Measurements from ENCODE around the gene ZNF12. TPM values are rescaled to one million over a fixed set of nuclear protein-coding genes. Genes with fewer than 3 reads are reported as not detected.
"Not testable (repeated sequence)": the region's sequence is repeated elsewhere in the genome, so short reads cannot be mapped to it uniquely, and the experiment has no call there.

The ZNF12 gene
- total RNA-seq, 1 donor from 2014 or later = 25.0 TPM

DNA sequence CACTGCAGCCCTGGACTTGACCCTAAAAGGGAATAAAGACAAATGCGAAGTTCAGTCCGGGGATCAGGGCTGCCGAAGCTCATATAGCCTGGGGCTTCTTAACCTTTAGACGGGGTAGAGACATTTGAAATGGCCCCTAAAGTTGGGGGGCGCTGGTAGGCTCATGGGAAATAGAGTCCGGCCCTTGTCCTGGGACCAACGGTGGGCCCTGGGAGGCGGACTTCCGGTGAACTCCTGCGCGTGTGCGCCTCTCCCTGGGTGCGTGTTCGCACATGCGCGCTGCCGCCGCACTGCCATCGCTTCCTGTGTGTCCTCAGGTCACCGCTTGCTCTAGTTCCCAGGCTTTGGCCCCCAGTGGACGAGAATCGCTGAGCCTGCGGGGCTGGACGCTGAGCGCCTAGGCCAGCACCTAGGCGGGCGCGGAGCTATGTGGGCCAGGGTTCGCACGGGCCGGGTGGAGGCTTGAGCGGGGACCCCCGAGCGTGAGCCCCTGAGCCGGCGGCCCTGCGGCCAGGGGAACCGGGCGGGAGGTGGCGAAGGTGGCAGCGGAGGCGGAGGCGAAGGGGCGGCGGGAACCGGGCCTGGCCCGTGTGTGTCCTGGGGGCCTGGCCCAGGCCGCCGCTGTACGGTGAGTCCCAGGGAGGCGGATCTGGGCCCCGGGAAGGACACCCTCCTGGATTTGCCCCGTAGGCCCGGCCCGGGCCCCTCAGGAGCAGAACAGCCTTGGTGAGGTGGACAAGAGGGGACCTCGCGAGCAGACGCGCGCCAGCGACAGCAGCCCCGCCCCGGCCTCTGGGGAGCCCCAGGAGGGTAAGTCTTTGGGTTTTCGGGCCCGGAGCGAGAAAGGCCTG, 23.0 kb upstream of the ZNF12 start:
- intact Hi-C loops (cut with DNase I) = no loop called here
- Histone ChIP-seq H3K27me3 (no peaks in the 10 kb centered on the region), H3K9me3 (no peaks in the 10 kb centered on the region), H3K4me1 (peaks cover 6% of the 10 kb centered on the region), H3K4me3 (peak overlapping the region; percentile 95), H3K36me3 (peaks cover 28% of the 10 kb centered on the region), H3K27ac (peak overlapping the region; percentile 85)
- TF ChIP-seq, protein P1, sequence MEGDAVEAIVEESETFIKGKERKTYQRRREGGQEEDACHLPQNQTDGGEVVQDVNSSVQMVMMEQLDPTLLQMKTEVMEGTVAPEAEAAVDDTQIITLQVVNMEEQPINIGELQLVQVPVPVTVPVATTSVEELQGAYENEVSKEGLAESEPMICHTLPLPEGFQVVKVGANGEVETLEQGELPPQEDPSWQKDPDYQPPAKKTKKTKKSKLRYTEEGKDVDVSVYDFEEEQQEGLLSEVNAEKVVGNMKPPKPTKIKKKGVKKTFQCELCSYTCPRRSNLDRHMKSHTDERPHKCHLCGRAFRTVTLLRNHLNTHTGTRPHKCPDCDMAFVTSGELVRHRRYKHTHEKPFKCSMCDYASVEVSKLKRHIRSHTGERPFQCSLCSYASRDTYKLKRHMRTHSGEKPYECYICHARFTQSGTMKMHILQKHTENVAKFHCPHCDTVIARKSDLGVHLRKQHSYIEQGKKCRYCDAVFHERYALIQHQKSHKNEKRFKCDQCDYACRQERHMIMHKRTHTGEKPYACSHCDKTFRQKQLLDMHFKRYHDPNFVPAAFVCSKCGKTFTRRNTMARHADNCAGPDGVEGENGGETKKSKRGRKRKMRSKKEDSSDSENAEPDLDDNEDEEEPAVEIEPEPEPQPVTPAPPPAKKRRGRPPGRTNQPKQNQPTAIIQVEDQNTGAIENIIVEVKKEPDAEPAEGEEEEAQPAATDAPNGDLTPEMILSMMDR (IDR thresholded peaks at IDR 0.05) = peak; percentile 21
- DNase-seq (peak; percentile 97), ATAC-seq (peak; percentile 100)

DNA sequence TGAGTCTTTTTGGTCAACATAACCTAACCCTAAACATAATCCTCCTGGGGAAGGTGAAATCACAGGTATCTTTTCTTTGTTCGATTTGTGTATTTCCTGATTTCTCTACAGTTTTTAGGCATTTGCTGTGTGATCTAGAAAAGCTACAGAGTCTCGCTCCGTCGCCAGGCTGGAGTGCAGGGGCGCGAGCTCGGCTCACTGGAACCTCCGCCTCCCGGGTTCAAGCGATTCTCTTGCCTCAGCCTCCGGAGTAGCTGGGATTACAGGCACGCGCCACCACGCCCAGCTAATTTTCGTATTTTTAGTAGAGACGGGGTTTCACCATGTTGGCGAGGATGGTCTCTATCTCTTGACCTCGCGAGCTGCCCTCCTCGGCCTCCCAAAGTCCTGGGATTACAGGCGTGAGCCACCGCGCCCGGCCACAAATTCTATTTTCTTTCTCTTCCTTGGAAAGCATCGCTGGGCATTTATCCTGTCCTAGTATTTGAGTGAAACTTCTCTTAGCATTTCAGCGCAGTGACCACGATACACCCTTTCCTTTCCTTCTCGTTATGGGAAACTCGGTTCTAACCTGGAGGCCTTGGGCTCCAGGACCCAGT, 22.2 kb upstream of the ZNF12 start:
- H3K9me3 ChIP-seq; intact Hi-C loops (cut with DNase I); DNase-seq; H3K4me1 ChIP-seq; ATAC-seq; H3K27me3 ChIP-seq: not testable (repeated sequence)
- H3K27ac ChIP-seq = peak overlapping the region; percentile 85
- H3K36me3 ChIP-seq = peaks cover 21% of the 10 kb centered on the region
- peak overlapping the region; percentile 95 for H3K4me3 ChIP-seq

DNA sequence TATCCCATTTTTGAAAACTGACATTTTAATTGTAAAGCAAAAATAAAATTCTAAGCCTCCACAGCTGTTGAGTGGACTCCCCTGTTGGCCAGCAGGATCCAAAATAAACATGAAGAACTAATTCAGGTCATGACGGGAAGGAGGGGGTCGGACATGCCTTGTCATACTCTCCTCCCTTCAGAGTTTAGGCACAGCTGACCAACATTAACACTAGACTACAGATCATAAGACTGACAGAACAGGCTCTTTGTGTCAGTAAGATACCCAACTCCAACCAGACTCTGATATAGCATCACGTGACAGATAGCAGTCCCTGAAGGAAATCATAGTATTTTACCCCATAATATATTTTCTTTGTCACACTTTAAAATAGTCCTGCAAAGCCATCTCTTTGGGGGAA, 20.9 kb upstream of the ZNF12 start:
- no peak overlapping the region for H3K27ac ChIP-seq
- H3K9me3 ChIP-seq = no peaks in the 10 kb centered on the region
- peaks cover 7% of the 10 kb centered on the region for H3K36me3 ChIP-seq
- intact Hi-C loops (cut with DNase I) = no loop called here
- DNase-seq = no peak
- peaks cover 6% of the 10 kb centered on the region for H3K4me1 ChIP-seq
- ATAC-seq = no peak
- H3K27me3 ChIP-seq = no peaks in the 10 kb centered on the region
- TF ChIP-seq, protein P1 (IDR thresholded peaks at IDR 0.05) = no peak
- H3K4me3 ChIP-seq = no peak overlapping the region

DNA sequence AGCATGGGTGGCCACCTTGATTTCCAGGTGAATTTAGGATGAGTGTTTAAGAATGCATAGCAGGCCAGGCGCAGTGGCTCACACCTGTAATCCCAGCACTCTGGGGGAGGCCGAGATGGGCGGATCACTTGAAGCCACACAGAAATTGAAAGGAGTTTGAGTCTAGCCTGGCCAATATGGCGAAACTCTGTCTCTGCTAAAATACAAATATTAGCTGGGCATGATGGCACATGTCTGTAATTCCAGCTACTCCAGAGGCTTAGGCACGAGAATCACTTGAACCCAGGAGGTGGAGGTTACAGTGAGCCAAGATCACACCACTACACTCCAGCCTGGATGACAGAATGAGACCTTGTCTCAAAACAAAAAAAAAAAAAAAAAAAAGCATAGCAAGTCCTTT, 19.6 kb upstream of the ZNF12 start:
- H3K9me3 ChIP-seq; H3K36me3 ChIP-seq; H3K4me1 ChIP-seq; H3K4me3 ChIP-seq; H3K27ac ChIP-seq; intact Hi-C loops (cut with DNase I); ATAC-seq; DNase-seq; H3K27me3 ChIP-seq: not testable (repeated sequence)

DNA sequence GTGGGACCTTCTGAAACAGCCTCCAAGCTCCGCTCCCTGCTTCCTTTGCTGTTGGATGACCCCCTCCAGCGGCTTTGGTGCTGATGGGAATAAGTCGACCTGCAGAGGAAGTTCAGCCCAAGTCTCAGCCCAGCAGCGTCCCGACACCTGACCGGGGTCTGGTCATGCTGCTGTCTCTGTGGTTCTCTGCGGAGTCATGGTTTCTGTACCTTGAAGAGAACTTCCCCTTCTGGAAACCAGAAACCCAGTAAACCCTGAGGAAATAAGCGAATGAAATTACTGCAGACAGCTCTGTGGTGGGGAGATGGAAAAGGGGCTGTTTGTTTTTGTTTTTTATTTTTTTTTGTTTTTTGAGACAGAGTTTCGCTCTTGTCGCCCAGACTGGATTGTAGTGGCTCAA, 18.3 kb upstream of the ZNF12 start:
- DNase-seq (peak; percentile 73), ATAC-seq (no peak)
- Histone ChIP-seq H3K4me3 (no peak overlapping the region), H3K36me3 (no peaks in the 10 kb centered on the region), H3K4me1 (no peaks in the 10 kb centered on the region), H3K27ac (no peak overlapping the region), H3K27me3 (no peaks in the 10 kb centered on the region), H3K9me3 (no peaks in the 10 kb centered on the region)
- intact Hi-C loops (cut with DNase I) = no loop called here
- TF ChIP-seq, protein P1 (IDR thresholded peaks at IDR 0.05) = no peak

DNA sequence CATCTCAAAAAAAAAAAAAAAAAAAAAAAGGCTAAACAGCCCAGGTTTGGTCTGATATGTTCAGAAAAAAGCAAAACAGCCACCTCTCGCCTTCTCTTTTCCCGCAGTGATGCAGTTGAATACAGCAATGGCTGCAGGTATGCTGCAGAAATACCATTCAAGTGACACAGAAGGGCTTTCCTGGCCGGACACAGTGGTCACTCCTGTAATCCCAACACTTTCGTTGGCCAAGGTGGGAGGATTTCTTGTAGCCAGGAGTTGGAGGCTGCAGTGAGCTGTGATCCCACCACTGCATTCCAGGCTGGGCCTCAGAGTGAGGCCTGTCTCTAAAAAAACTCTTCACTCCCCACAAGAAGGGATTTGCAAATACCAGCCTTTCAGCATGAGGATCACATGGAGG, 17.6 kb upstream of the ZNF12 start:
- H3K36me3 ChIP-seq; ATAC-seq; H3K4me3 ChIP-seq; intact Hi-C loops (cut with DNase I); H3K9me3 ChIP-seq; H3K27me3 ChIP-seq; DNase-seq; H3K27ac ChIP-seq; H3K4me1 ChIP-seq: not testable (repeated sequence)

DNA sequence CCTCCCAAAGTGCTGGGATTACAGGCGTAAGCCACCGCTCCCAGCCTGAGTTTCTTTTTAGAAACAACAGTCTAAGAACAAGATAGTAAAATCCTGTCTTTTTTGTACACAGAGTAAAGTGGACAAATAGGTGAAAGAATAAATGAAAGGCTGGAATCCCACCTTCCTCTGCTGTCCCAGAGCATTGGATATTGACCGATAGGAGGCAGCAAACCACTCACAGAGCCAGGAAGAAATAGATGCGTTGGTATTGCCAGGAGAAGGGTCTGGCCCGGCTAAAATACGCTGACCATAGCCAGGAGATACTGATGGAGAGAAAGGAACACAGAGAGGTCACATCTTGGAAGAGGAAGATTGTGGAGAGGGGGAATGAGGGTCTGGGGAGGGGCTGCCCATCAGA, 11.4 kb upstream of the ZNF12 start:
- TF ChIP-seq, protein P1 (IDR thresholded peaks at IDR 0.05) = peak; percentile 10
- no peak for ATAC-seq
- DNase-seq = no peak
- H3K9me3 ChIP-seq = no peaks in the 10 kb centered on the region
- H3K4me3 ChIP-seq = no peak overlapping the region
- no peaks in the 10 kb centered on the region for H3K4me1 ChIP-seq
- H3K36me3 ChIP-seq = no peaks in the 10 kb centered on the region
- H3K27ac ChIP-seq = no peak overlapping the region
- intact Hi-C loops (cut with DNase I) = no loop called here
- H3K27me3 ChIP-seq = no peaks in the 10 kb centered on the region

DNA sequence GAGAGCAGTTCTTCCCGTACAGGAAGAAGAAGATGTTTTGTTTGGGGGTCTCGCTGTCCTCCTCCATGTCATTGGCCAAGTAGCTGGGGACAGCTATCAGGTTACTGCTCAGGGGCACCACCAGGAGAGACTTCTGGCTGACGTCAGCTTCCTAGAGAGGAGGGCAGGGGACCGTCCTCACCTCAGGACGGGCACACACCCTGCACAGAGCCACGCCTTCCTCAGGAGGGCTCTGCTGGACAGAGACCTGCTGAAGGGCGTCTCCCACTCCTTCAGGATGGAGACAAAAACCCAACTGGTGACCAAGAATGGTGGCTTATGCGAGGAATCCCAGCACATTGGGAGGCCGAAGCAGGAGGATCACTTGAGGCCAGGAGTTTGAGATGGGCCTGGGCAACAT, 9.2 kb upstream of the ZNF12 start:
- intact Hi-C loops (cut with DNase I); H3K27me3 ChIP-seq; ATAC-seq; H3K4me1 ChIP-seq; DNase-seq; H3K9me3 ChIP-seq; H3K4me3 ChIP-seq; H3K36me3 ChIP-seq; H3K27ac ChIP-seq: not testable (repeated sequence)

All from upper lobe of right lung (tissue), 1 donor.